GM12878 (cell line): ENCODE results near the gene NPEPPS. TPM values are rescaled to one million over a fixed set of nuclear protein-coding genes. Genes with fewer than 3 reads are reported as not detected.
A peak's percentile ranks its signal among the peaks of the same experiment; 100 is the strongest.

Experiments used
- ATAC-seq: fragments of 200-7000 bp; cut with Tn5 transposase; 3 replicates; pipeline ENCODE4 v1.9.1; 2020; ENCODE audit warnings: mild to moderate bottlenecking, moderate library complexity
- BruUV-seq: library from RNA; stranded (reverse); fragments of 400-500 nt; replicated peaks from 2 replicates; lab custom pipeline; 2021; lab: Mats Ljungman, UMichigan
- CTCF ChIA-PET: fragments of 300-600 bp; sonication (Branson Sonifier 250); formaldehyde crosslinking; extraction: SDS; loops from one replicate; lab custom pipeline; 2021; ENCODE audit warnings: inconsistent platforms; lab: Yijun Ruan, JAX
- POLR2A ChIA-PET: fragments of 350-600 bp; formaldehyde crosslinking; extraction: SDS; loops from one replicate; lab custom pipeline; 2021; ENCODE audit warnings: inconsistent platforms; lab: Charles Lee
- RAD21 ChIA-PET: fragments of 300-600 bp; sonication (Branson Sonifier 250); formaldehyde crosslinking; loops from one replicate; lab custom pipeline; 2023; ENCODE audit warnings: antibody characterized with exemption; ENCODE audit not compliant: unreplicated experiment; lab: Charles Lee
- SMC1A ChIA-PET: fragments of 300-600 bp; sonication (Branson Sonifier 250); formaldehyde crosslinking; loops from one replicate; lab custom pipeline; 2023; ENCODE audit not compliant: unreplicated experiment, uncharacterized antibody; lab: Charles Lee
- DNase-seq: peaks from one replicate; pipeline ENCODE4 v3.0.0-alpha.2; 2011; ENCODE audit warnings: low read depth, low spot score
- FAIRE-seq: peaks from 3 replicates; lab custom pipeline; 2011; peaks lifted over from hg19 to GRCh38; lab: Jason Lieb, UNC
- H2AFZ ChIP-seq: 2 replicates; pipeline ENCODE4 v1.6.0; 2011; ENCODE audit warnings: low read depth, low read length, control low read depth; ENCODE audit not compliant: control insufficient read depth
- H3K27ac ChIP-seq: 2 replicates; pipeline ENCODE4 v1.5.1; 2011; ENCODE audit warnings: control low read depth; ENCODE audit not compliant: control insufficient read depth, insufficient read depth
- H3K27me3 ChIP-seq, 2 experiments: replicated peaks in 1 of 2; 2 replicates each; pipeline versions ENCODE4 v1.6.0 to v1.6.1; 2011; ENCODE audit warnings: low read length in 1 of 2; ENCODE audit not compliant: control insufficient read depth in 2 of 2, insufficient read depth in 2 of 2
- H3K36me3 ChIP-seq, 2 experiments: 2 replicates each; pipeline ENCODE4 v1.5.1; 2011; ENCODE audit warnings: low read length in 1 of 2; ENCODE audit not compliant: control insufficient read depth in 2 of 2, insufficient read depth in 2 of 2
- H3K4me1 ChIP-seq: 2 replicates; pipeline ENCODE4 v1.6.1; 2011; ENCODE audit warnings: mild to moderate bottlenecking, low read length, moderate library complexity, mixed read lengths; ENCODE audit not compliant: control insufficient read depth, insufficient read depth
- H3K4me2 ChIP-seq: 2 replicates; pipeline ENCODE4 v1.6.0; 2011; ENCODE audit warnings: control low read depth; ENCODE audit not compliant: control insufficient read depth, insufficient read depth
- H3K4me3 ChIP-seq: fragments of 200-600 bp; sonication (generic); 2 replicates; pipeline ENCODE4 v1.5.1; 2016
- H3K79me2 ChIP-seq: 2 replicates; pipeline ENCODE4 v1.6.0; 2011; ENCODE audit warnings: low read length; ENCODE audit not compliant: control insufficient read depth, insufficient read depth
- H3K9ac ChIP-seq: 2 replicates; pipeline ENCODE4 v1.8.0; 2011; ENCODE audit warnings: low read length, control low read depth, mixed read lengths; ENCODE audit not compliant: control insufficient read depth, insufficient read depth
- H3K9me3 ChIP-seq: replicated peaks from 3 replicates; pipeline ENCODE4 v1.5.1; 2011; ENCODE audit warnings: mild to moderate bottlenecking, low read length; ENCODE audit not compliant: control insufficient read depth, insufficient read depth
- H4K20me1 ChIP-seq: 2 replicates; pipeline ENCODE4 v1.6.0; 2011; ENCODE audit not compliant: control insufficient read depth, insufficient read depth
- ASH2L ChIP-seq: fragments of 300-600, 200-600 bp; sonication (generic); IDR thresholded peaks from 2 replicates; pipeline ENCODE4 v1.6.1; 2017; ENCODE audit warnings: low read depth, mild to moderate bottlenecking, borderline replicate concordance
- BCL11A ChIP-seq: IDR thresholded peaks from 2 replicates; pipeline ENCODE4 v1.6.1; 2011; ENCODE audit warnings: low read depth, low read length
- CHD1 ChIP-seq: IDR thresholded peaks from 2 replicates; pipeline ENCODE4 v1.6.1; 2012; ENCODE audit warnings: low read depth, low read length, improper control_type of control experiment
- CREB1 ChIP-seq: IDR thresholded peaks from 2 replicates; pipeline ENCODE4 v1.6.1; 2012; ENCODE audit warnings: low read depth, mild to moderate bottlenecking, inconsistent platforms
- DPF2 ChIP-seq: fragments of 450-650 bp; IDR thresholded peaks from 2 replicates; pipeline ENCODE4 v1.6.1; 2017; ENCODE audit warnings: mild to moderate bottlenecking
- ESRRA ChIP-seq: IDR thresholded peaks from 2 replicates; pipeline ENCODE4 v1.6.1; 2012; ENCODE audit warnings: mild to moderate bottlenecking, low read length, improper control_type of control experiment
- JUNB ChIP-seq: IDR thresholded peaks from 2 replicates; pipeline ENCODE4 v1.6.1; 2016; ENCODE audit warnings: antibody characterized with exemption, mild to moderate bottlenecking
- MYC ChIP-seq: IDR thresholded peaks from 2 replicates; pipeline ENCODE4 v1.6.1; 2011; ENCODE audit warnings: mild to moderate bottlenecking, low read length, moderate library complexity, inconsistent platforms; ENCODE audit not compliant: insufficient read depth, insufficient replicate concordance, insufficient read length, severe bottlenecking
- NR2C1 ChIP-seq: fragments of 450-650 bp; IDR thresholded peaks from 2 replicates; pipeline ENCODE4 v1.6.1; 2017; ENCODE audit warnings: antibody characterized with exemption, mild to moderate bottlenecking, moderate library complexity
- POLR2AphosphoS5 ChIP-seq: IDR thresholded peaks from 2 replicates; pipeline ENCODE4 v1.6.1; 2011; ENCODE audit warnings: mild to moderate bottlenecking, low read length, inconsistent platforms
- RCOR1 ChIP-seq: conservative IDR thresholded peaks from 2 replicates; pipeline ENCODE4 v1.6.1; 2012; ENCODE audit warnings: low read depth, low read length, improper control_type of control experiment
- RUNX3 ChIP-seq: IDR thresholded peaks from 2 replicates; pipeline ENCODE4 v1.6.1; 2012; ENCODE audit warnings: low read length, inconsistent platforms
- SIN3A ChIP-seq: IDR thresholded peaks from 2 replicates; pipeline ENCODE4 v1.6.1; 2012; ENCODE audit warnings: low read depth, low read length, improper control_type of control experiment
- SPI1 ChIP-seq: IDR thresholded peaks from 2 replicates; pipeline ENCODE4 v1.6.1; 2011; ENCODE audit warnings: low read depth, mild to moderate bottlenecking, low read length, moderate library complexity, borderline replicate concordance; ENCODE audit not compliant: insufficient read depth
- SREBF1 ChIP-seq: IDR thresholded peaks from 2 replicates; pipeline ENCODE4 v1.6.1; 2012; ENCODE audit warnings: mild to moderate bottlenecking, low read length
- TARDBP ChIP-seq: IDR thresholded peaks from 2 replicates; pipeline ENCODE4 v1.6.1; 2016; ENCODE audit warnings: borderline replicate concordance
- TCF3 ChIP-seq: IDR thresholded peaks from 2 replicates; pipeline ENCODE4 v1.6.1; 2012; ENCODE audit warnings: low read depth, mild to moderate bottlenecking, low read length, borderline replicate concordance; ENCODE audit not compliant: insufficient read depth
- ZBED1 ChIP-seq: IDR thresholded peaks from 2 replicates; pipeline ENCODE4 v1.6.1; 2016; ENCODE audit warnings: borderline replicate concordance
- ZSCAN29 ChIP-seq: fragments of 450-650 bp; IDR thresholded peaks from 2 replicates; pipeline ENCODE4 v1.6.1; 2017; ENCODE audit warnings: mild to moderate bottlenecking, moderate library complexity
- WGBS: methylation state at CpG from one replicate; pipeline ENCODE4 v1.1.6; 2016; ENCODE audit warnings: low lambda C conversion rate; ENCODE audit not compliant: insufficient replicate concordance, insufficient coverage; ENCODE audit errors: missing lambda C conversion rate; 5-methylcytosine and 5-hydroxymethylcytosine counted together
- in situ Hi-C: fragments of 300-500 bp; cut with MboI; formaldehyde crosslinking; loops from 9 replicates; pipeline ENCODE4 v1.14.3; 2018; ENCODE audit warnings: mixed read lengths
- intact Hi-C: fragments of 100-400 bp; cut with micrococcal nuclease; formaldehyde crosslinking; loops from one replicate; pipeline ENCODE4 v1.14.2; 2022; ENCODE audit not compliant: unreplicated experiment
- polyA plus RNA-seq, 11 experiments: library from polyadenylated mRNA; depleted of rRNA in 4 of 11; unstranded in 6 of 11; stranded (reverse) in 5 of 11; fragments of >200 nt; fragmentation: Nextera tagmentation in 4 of 11; fragmentation: Illumina TruSeq in 1 of 11; extraction: Ambion mirVana in 4 of 11; extraction: Trizol in 1 of 11; gene quantifications; 1 replicate in 1 of 11; 2 replicates in 10 of 11; pipeline versions ENCODE4 v1.2.1 to v1.2.3, GENCODE V29; 2011 to 2016; ENCODE audit warnings: inconsistent platforms in 2 of 11, missing spikeins in 2 of 11, low read depth in 1 of 11
- total RNA-seq, 4 experiments: library from RNA; depleted of rRNA in 3 of 4; stranded (reverse); fragments of >200 nt in 3 of 4; fragmentation: Illumina TruSeq in 1 of 4; extraction: Trizol in 1 of 4; gene quantifications; 2 replicates each; pipeline versions ENCODE4 v1.2.1 to v1.2.3, GENCODE V29; 2013 to 2021
- TF ChIP-seq, protein P1 (sequence below): fragments of 450-650 bp; IDR thresholded peaks from 2 replicates; pipeline ENCODE4 v1.6.1; 2017; ENCODE audit warnings: borderline replicate concordance
- TF ChIP-seq, protein P2 (sequence below): IDR thresholded peaks from 2 replicates; pipeline ENCODE4 v1.6.1; 2011; ENCODE audit warnings: low read depth, mild to moderate bottlenecking, low read length, moderate library complexity, borderline replicate concordance; ENCODE audit errors: extremely low read depth
- TF ChIP-seq, protein P3 (sequence below): IDR thresholded peaks from 2 replicates; pipeline ENCODE4 v1.6.1; 2011; ENCODE audit warnings: low read depth, low read length, improper control_type of control experiment, borderline replicate concordance

NPEPPS gene
- total and polyA plus RNA-seq, 10 of the 15 experiments (the other 5 are each of a cell fraction or from before 2014, with no cell fraction given), result 25.8 to 214 (median 64.6) TPM

GRCh38 chr17:47650525-47651522 is 119.9 kb downstream of the NPEPPS start:
- RAD21 ChIA-PET, result interaction anchor here (0.9 to 3.3 kb wide), 3 partner anchors 13 to 461 kb away, joined by 3 to 21 read pairs (median 7); no protein-coding TSS in a partner anchor
- H3K4me1 ChIP-seq, result peaks cover 22% of the 10 kb centered on the region
- H3K79me2 ChIP-seq, result peaks cover 63% of the 10 kb centered on the region
- FAIRE-seq, result no peak
- peaks cover 2 to 21% of the 10 kb centered on the region in 2 experiments for H3K36me3 ChIP-seq
- POLR2A ChIA-PET, result interaction anchor here (0.6 to 3.4 kb wide), 6 partner anchors 10 to 84 kb away, joined by 3 to 18 read pairs (median 4); no protein-coding TSS in a partner anchor
- H3K9me3 ChIP-seq, result no peaks in the 10 kb centered on the region
- no peak overlapping the region for H2AFZ ChIP-seq
- BruUV-seq, result no TSS peak
- peak overlapping the region; percentile 77 for H3K4me3 ChIP-seq
- H3K4me2 ChIP-seq, result peak overlapping the region; percentile 61
- DNase-seq, result peak; percentile 78
- in situ Hi-C loops (no loop called here), intact Hi-C loops (loop anchor here (10.0 kb wide), 1 partner anchor 84 kb away; the partner anchor contains the start of gene TBX21)
- peaks cover 6% of the 10 kb centered on the region; the same call in 1 of the 2 replicates for H4K20me1 ChIP-seq
- peak overlapping the region; percentile 86 for H3K9ac ChIP-seq
- peak overlapping the region; percentile 99 for H3K27ac ChIP-seq
- SMC1A ChIA-PET, result interaction anchor here (1.1 to 2.6 kb wide), 5 partner anchors 8 to 48 kb away, joined by 3 to 12 read pairs (median 3); no protein-coding TSS in a partner anchor
- H3K27me3 ChIP-seq, result no peaks in the 10 kb centered on the region
- peak; percentile 77 for ATAC-seq
- CTCF ChIA-PET, result interaction anchor here (0.9 to 6.9 kb wide), 6 partner anchors 11 to 180 kb away, joined by 3 to 75 read pairs (median 3); partner anchors contain the start of genes LRRC46, MRPL10 and OSBPL7
- WGBS, result 1% methylated on average over 18 of the region's 39 CpGs
- 0 out of 2 replicates have a peak, but pooled peaks have one; percentile 35 for TF ChIP-seq SIN3A
- TF ChIP-seq ZBED1, result no peak
- TF ChIP-seq, protein P1, sequence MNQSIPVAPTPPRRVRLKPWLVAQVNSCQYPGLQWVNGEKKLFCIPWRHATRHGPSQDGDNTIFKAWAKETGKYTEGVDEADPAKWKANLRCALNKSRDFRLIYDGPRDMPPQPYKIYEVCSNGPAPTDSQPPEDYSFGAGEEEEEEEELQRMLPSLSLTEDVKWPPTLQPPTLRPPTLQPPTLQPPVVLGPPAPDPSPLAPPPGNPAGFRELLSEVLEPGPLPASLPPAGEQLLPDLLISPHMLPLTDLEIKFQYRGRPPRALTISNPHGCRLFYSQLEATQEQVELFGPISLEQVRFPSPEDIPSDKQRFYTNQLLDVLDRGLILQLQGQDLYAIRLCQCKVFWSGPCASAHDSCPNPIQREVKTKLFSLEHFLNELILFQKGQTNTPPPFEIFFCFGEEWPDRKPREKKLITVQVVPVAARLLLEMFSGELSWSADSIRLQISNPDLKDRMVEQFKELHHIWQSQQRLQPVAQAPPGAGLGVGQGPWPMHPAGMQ, result no peak
- TF ChIP-seq JUNB, result no peak
- peak; percentile 78 for TF ChIP-seq CREB1
- TF ChIP-seq, protein P2, sequence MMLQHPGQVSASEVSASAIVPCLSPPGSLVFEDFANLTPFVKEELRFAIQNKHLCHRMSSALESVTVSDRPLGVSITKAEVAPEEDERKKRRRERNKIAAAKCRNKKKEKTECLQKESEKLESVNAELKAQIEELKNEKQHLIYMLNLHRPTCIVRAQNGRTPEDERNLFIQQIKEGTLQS, result no peak
- TF ChIP-seq TARDBP, result no peak
- no peak for TF ChIP-seq DPF2
- TF ChIP-seq TCF3, result 0 out of 2 replicates have a peak, but pooled peaks have one; percentile 27
- no peak for TF ChIP-seq RCOR1
- TF ChIP-seq MYC, result peak; percentile 88
- TF ChIP-seq ZSCAN29, result no peak
- TF ChIP-seq POLR2AphosphoS5, result no peak
- TF ChIP-seq NR2C1, result peak; percentile 31; the same call in 1 of the 2 replicates
- no peak for TF ChIP-seq BCL11A
- TF ChIP-seq, protein P3, sequence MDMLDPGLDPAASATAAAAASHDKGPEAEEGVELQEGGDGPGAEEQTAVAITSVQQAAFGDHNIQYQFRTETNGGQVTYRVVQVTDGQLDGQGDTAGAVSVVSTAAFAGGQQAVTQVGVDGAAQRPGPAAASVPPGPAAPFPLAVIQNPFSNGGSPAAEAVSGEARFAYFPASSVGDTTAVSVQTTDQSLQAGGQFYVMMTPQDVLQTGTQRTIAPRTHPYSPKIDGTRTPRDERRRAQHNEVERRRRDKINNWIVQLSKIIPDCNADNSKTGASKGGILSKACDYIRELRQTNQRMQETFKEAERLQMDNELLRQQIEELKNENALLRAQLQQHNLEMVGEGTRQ, result no peak
- no peak for TF ChIP-seq CHD1
- no peak for TF ChIP-seq ESRRA
- no peak for TF ChIP-seq SREBF1
- TF ChIP-seq RUNX3, result peak; percentile 6; the same call in 1 of the 2 replicates
- TF ChIP-seq ASH2L, result no peak
- TF ChIP-seq SPI1, result peak; percentile 22; the same call in 1 of the 2 replicates
